ENCODE data around the gene UTP14C.
"Not testable (repeated sequence)": the region's sequence is repeated elsewhere in the genome, so short reads cannot be mapped to it uniquely, and the experiment has no call there.

Gene UTP14C

DNA sequence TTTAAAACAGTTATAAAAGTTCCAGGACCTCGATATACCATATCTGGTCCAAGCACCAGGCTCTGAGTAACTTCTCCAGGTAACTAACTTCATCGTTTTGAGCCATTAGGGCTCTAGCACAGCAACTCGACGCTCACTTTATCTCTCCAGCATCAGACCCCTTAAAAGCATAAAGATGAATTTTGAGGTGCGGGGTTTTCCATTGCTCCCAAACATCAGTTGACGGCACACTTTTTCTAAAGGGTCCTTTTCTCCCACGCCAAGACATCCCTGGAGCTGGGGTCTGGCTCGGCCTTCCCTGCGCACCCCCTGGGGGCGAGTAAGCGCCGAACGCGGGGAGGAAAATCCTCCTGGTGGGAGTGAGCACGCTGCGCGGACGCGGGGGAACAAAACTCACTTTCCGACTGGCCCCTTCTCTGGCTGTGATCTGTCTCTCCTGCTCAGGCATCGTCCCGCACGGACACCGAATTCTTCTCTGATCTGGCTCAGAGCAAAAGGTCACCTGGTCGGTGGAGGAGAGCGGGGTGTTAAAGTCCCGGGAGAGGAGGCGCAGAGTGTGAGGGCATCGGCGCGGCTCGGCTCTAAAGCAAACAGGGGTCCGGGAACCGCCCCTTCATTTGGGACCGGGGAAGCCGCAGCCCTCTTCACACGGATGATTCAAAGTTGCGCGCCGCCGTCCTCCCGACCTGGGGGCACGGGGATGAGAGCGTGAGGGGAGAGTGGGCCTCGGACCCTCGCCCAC is 13.4 kb upstream of the UTP14C start, which contains the start of gene ATP7B:
Gene ATP7B, minus strand, starts transcription at position 561 of the 742 bp plus-strand sequence. Its CDS starts 113 bp downstream, at position 448.
- Mint-ChIP-seq H3K4me1 (ENCODE audit: low read depth) (peaks cover 17% of the 10 kb centered on the region), H3K27ac (peak within 1 kb of the TSS; percentile 94), H3K27me3 (ENCODE audit: low read depth) (peaks cover 38% of the 10 kb centered on the region), H3K36me3 (ENCODE audit: low read depth) (peaks cover 8% of the 10 kb centered on the region), H3K4me3 (peak within 1 kb of the TSS; percentile 100), H3K9me3 (no peaks in the 10 kb centered on the region)
- peak; percentile 12 for DNase-seq (ENCODE audit: low spot score)

DNA sequence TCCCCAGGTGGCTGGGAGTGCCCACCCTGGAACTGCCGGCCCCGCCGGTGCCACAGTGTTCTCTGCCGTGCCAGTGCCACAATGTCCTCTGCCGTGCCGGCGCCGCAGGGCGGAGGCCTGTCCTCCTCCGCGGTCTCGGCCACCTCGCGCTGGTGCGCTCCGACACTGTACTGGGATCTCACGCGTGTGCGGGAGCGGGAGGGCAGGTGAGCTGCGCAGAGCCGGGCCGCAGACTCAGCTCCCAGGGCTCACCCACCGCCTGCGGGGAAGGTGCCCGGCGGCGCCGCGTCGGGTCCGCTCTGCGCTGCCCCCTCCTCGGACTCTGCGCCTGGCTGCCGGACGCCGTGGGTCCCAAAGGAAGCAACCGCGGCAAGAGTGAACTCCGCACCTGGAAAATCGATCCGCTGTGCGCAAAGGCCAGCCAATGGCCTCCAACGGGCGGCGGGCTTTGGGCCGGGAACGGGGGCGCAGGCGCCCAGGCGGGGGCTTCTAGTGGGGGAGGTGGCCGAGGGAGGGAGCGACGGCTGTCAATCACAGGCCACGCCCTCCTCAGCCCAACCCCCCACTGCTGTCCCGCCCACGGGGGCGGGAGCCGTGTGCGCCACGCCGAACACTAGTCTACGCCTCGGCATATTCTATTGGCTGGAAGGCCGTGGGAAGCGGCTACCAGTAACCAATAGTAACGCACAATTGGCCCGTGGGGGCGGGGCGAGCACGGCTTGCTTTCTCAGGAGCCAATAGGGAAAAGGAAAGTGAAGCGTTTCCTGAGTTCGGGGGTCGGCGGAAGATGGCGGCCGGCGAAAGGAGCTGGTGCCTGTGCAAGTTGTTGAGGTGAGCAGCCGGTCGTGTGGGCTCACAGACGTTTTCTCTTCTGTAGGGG is 12.6 kb upstream of the UTP14C start, which contains the start of gene ALG11:
Gene ALG11, plus strand, starts transcription at position 767 of the 880 bp plus-strand sequence. Its CDS starts 21 bp downstream, at position 788.
- peak within 1 kb of the TSS; percentile 94 for H3K27ac Mint-ChIP-seq
- peak; percentile 100 for DNase-seq (ENCODE audit: low spot score)
- peaks cover 8% of the 10 kb centered on the region for H3K36me3 Mint-ChIP-seq (ENCODE audit: low read depth)
- H3K4me1 Mint-ChIP-seq (ENCODE audit: low read depth): peaks cover 17% of the 10 kb centered on the region
- peak within 1 kb of the TSS; percentile 100 for H3K4me3 Mint-ChIP-seq
- no peaks in the 10 kb centered on the region for H3K9me3 Mint-ChIP-seq
- peaks cover 34% of the 10 kb centered on the region for H3K27me3 Mint-ChIP-seq (ENCODE audit: low read depth)

- DNase-seq (ENCODE audit: low spot score): no peak
- Mint-ChIP-seq H3K27ac (peak overlapping the region; percentile 94), H3K4me1 (ENCODE audit: low read depth) (peaks cover 17% of the 10 kb centered on the region), H3K9me3 (no peaks in the 10 kb centered on the region), H3K27me3 (ENCODE audit: low read depth) (peaks cover 31% of the 10 kb centered on the region), H3K36me3 (ENCODE audit: low read depth) (peaks cover 9% of the 10 kb centered on the region), H3K4me3 (peak overlapping the region; percentile 100)
Observed at GRCh38 chr13:52012512-52012836, 12.0 kb upstream of the UTP14C start.

GRCh38 chr13:52016296-52016695 is 8.2 kb upstream of the UTP14C start:
- peaks cover 32% of the 10 kb centered on the region for H3K36me3 Mint-ChIP-seq (ENCODE audit: low read depth)
- no peak overlapping the region for H3K27ac Mint-ChIP-seq
- H3K4me1 Mint-ChIP-seq (ENCODE audit: low read depth): peaks cover 11% of the 10 kb centered on the region
- H3K27me3 Mint-ChIP-seq (ENCODE audit: low read depth): peaks cover under 1% of the 10 kb centered on the region
- DNase-seq (ENCODE audit: low spot score): no peak
- no peaks in the 10 kb centered on the region for H3K9me3 Mint-ChIP-seq
- H3K4me3 Mint-ChIP-seq: no peak overlapping the region

DNA sequence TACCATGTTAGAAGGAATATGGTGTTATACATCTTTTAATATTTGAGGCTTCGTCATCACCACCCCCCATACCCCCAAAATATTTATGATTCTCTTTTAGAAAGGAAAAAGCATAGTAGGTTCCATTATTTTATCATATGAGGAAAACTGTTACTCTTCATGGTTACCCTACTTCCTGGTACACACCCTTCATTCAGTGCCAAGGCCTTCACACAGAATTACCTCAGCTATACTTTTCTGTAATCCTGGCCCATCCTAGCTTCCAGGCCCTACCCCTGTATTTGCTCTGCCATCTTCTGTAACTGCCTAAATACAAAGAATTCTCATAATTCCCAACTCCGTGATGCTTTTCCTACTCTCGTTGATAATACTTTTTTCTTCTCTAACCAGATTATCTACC is 4.3 kb upstream of the UTP14C start:
- H3K9me3 Mint-ChIP-seq: no peaks in the 10 kb centered on the region
- H3K4me3 Mint-ChIP-seq: no peak overlapping the region
- no peaks in the 10 kb centered on the region for H3K27me3 Mint-ChIP-seq (ENCODE audit: low read depth)
- no peak for DNase-seq (ENCODE audit: low spot score)
- peaks cover 3% of the 10 kb centered on the region for H3K4me1 Mint-ChIP-seq (ENCODE audit: low read depth)
- peaks cover 48% of the 10 kb centered on the region for H3K36me3 Mint-ChIP-seq (ENCODE audit: low read depth)
- no peak overlapping the region for H3K27ac Mint-ChIP-seq

- no peak overlapping the region for H3K27ac Mint-ChIP-seq
- H3K36me3 Mint-ChIP-seq (ENCODE audit: low read depth): peaks cover 62% of the 10 kb centered on the region
- no peak for DNase-seq (ENCODE audit: low spot score)
- H3K4me1 Mint-ChIP-seq (ENCODE audit: low read depth): peaks cover 5% of the 10 kb centered on the region
- peaks cover 7% of the 10 kb centered on the region for H3K9me3 Mint-ChIP-seq
- H3K4me3 Mint-ChIP-seq: no peak overlapping the region
- H3K27me3 Mint-ChIP-seq (ENCODE audit: low read depth): no peaks in the 10 kb centered on the region
Observed at GRCh38 chr13:52022356-52022755, 2.1 kb upstream of the UTP14C start.

GRCh38 chr13:52025475-52026245 is 1.2 kb downstream of the UTP14C start:
- peaks cover 1% of the 10 kb centered on the region for H3K4me1 Mint-ChIP-seq (ENCODE audit: low read depth)
- no peak overlapping the region for H3K27ac Mint-ChIP-seq

GRCh38 chr13:52026246-52026626 is 1.7 kb downstream of the UTP14C start:
- Mint-ChIP-seq H3K9me3 (peaks cover 9% of the 10 kb centered on the region), H3K27me3 (ENCODE audit: low read depth) (no peaks in the 10 kb centered on the region), H3K4me3 (no peak overlapping the region), H3K36me3 (ENCODE audit: low read depth) (peaks cover 66% of the 10 kb centered on the region), H3K27ac (no peak overlapping the region), H3K4me1 (ENCODE audit: low read depth) (peaks cover 1% of the 10 kb centered on the region)
- DNase-seq (ENCODE audit: low spot score): no peak

More at GRCh38 chr13:52025475-52026245, 1.2 kb downstream of the UTP14C start:
- H3K27me3 Mint-ChIP-seq (ENCODE audit: low read depth): no peaks in the 10 kb centered on the region
- no peak overlapping the region for H3K4me3 Mint-ChIP-seq
- peaks cover 9% of the 10 kb centered on the region for H3K9me3 Mint-ChIP-seq
- peaks cover 69% of the 10 kb centered on the region for H3K36me3 Mint-ChIP-seq (ENCODE audit: low read depth)
- no peak for DNase-seq (ENCODE audit: low spot score)

DNA sequence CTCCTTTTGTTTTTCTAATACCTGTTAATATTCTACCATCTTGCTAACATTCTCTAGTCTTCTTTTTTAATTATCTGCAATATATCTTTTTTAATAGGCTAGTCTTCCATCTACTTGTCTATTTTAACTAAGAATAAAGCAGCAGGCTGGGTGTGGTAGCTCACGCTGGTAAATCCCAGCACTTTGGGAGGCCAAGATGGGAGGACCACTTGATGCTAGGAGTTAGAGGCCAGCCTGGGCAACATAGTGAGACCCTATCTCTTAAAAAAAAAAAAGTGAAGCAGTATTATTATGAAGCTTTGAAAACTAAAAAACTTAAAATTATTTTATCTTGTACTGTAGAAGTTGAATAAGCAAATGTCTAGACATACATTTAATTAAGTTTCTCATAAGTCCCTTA is 3.3 kb downstream of the UTP14C start:
- Mint-ChIP-seq H3K9me3 (peaks cover 9% of the 10 kb centered on the region), H3K27me3 (ENCODE audit: low read depth) (no peaks in the 10 kb centered on the region), H3K4me3 (no peak overlapping the region), H3K27ac (no peak overlapping the region), H3K36me3 (ENCODE audit: low read depth) (peaks cover 62% of the 10 kb centered on the region), H3K4me1 (ENCODE audit: low read depth) (peaks cover 1% of the 10 kb centered on the region)
- no peak for DNase-seq (ENCODE audit: low spot score)

DNA sequence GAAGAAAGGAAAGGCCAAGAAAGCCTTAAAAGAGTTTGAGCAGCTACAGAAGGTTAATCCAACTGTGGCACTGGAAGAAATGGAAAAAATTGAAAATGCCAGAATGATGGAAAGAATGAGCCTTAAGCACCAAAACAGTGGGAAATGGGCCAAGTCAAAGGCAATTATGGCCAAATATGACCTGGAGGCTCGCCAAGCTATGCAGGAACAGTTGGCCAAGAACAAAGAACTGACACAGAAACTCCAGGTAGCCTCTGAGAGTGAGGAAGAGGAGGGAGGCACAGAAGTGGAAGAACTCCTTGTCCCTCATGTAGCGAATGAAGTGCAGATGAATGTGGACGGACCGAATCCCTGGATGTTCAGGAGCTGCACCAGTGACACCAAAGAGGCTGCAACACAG is 5.1 kb downstream of the UTP14C start:
- Mint-ChIP-seq H3K4me1 (ENCODE audit: low read depth) (peaks cover 1% of the 10 kb centered on the region), H3K9me3 (peaks cover 9% of the 10 kb centered on the region), H3K27ac (no peak overlapping the region), H3K4me3 (no peak overlapping the region), H3K27me3 (ENCODE audit: low read depth) (no peaks in the 10 kb centered on the region), H3K36me3 (ENCODE audit: low read depth) (peaks cover 51% of the 10 kb centered on the region)
- DNase-seq (ENCODE audit: low spot score): no peak

GRCh38 chr13:52030401-52030800 is 5.9 kb downstream of the UTP14C start:
- Mint-ChIP-seq H3K27ac (peak overlapping the region; percentile 7), H3K36me3 (ENCODE audit: low read depth) (peaks cover 45% of the 10 kb centered on the region)
- H3K27me3 Mint-ChIP-seq (ENCODE audit: low read depth); H3K4me3 Mint-ChIP-seq; H3K9me3 Mint-ChIP-seq; H3K4me1 Mint-ChIP-seq (ENCODE audit: low read depth); DNase-seq (ENCODE audit: low spot score): not testable (repeated sequence)

GRCh38 chr13:52033039-52033438 is 8.5 kb downstream of the UTP14C start:
- peaks cover 22% of the 10 kb centered on the region for H3K36me3 Mint-ChIP-seq (ENCODE audit: low read depth)
- H3K4me1 Mint-ChIP-seq (ENCODE audit: low read depth): no peaks in the 10 kb centered on the region
- no peak for DNase-seq (ENCODE audit: low spot score)
- peaks cover 3% of the 10 kb centered on the region for H3K9me3 Mint-ChIP-seq
- no peak overlapping the region for H3K27ac Mint-ChIP-seq
- no peaks in the 10 kb centered on the region for H3K27me3 Mint-ChIP-seq (ENCODE audit: low read depth)
- H3K4me3 Mint-ChIP-seq: no peak overlapping the region

GRCh38 chr13:52034616-52035226 is 10.2 kb downstream of the UTP14C start:
- no peak for DNase-seq (ENCODE audit: low spot score)
- H3K9me3 Mint-ChIP-seq: no peaks in the 10 kb centered on the region
- no peaks in the 10 kb centered on the region for H3K4me1 Mint-ChIP-seq (ENCODE audit: low read depth)
- H3K4me3 Mint-ChIP-seq: no peak overlapping the region
- peaks cover 7% of the 10 kb centered on the region for H3K36me3 Mint-ChIP-seq (ENCODE audit: low read depth)
- no peaks in the 10 kb centered on the region for H3K27me3 Mint-ChIP-seq (ENCODE audit: low read depth)
- no peak overlapping the region for H3K27ac Mint-ChIP-seq

All from T-helper 2 cell treated with Interferon-gamma antibody and Interleukin-4, amounts not matched to agents 5 μg/mL and 100 μg/mL, for 36 hours (primary cell).